Trophoblast cell (in vitro differentiated cells and primary cell): ENCODE data around the gene AKAP8.

ENCODE experiments used
- DNase-seq, 2 donors: peaks; one replicate each; pipeline ENCODE4 v3.0.0-alpha.2; 2016
- H2AFZ ChIP-seq: 2 replicates; pipeline ENCODE4 v1.6.1; 2013; ENCODE audit warnings: low read length, moderate library complexity, mild to moderate bottlenecking; ENCODE audit not compliant: insufficient read depth, poor library complexity
- H2AK5ac ChIP-seq: 2 replicates; pipeline ENCODE4 v1.6.1; 2013; ENCODE audit warnings: mild to moderate bottlenecking, low read length
- H2BK120ac ChIP-seq: 2 replicates; pipeline ENCODE4 v1.6.1; 2013; ENCODE audit warnings: low read length, mild to moderate bottlenecking, moderate library complexity; ENCODE audit not compliant: insufficient read depth, poor library complexity
- H2BK12ac ChIP-seq: 2 replicates; pipeline ENCODE4 v1.6.1; 2013; ENCODE audit warnings: mild to moderate bottlenecking, low read length, moderate library complexity
- H2BK5ac ChIP-seq: 2 replicates; pipeline ENCODE4 v1.6.1; 2013; ENCODE audit warnings: low read length, low read depth, moderate library complexity, mild to moderate bottlenecking; ENCODE audit not compliant: poor library complexity
- H3K14ac ChIP-seq: 2 replicates; pipeline ENCODE4 v1.6.1; 2013; ENCODE audit warnings: mild to moderate bottlenecking, low read length
- H3K18ac ChIP-seq: 2 replicates; pipeline ENCODE4 v1.6.1; 2013; ENCODE audit warnings: mild to moderate bottlenecking, low read length
- H3K23ac ChIP-seq: 2 replicates; pipeline ENCODE4 v1.6.1; 2013; ENCODE audit warnings: low read length
- H3K27ac ChIP-seq: 2 replicates; pipeline ENCODE4 v1.5.1; 2013; ENCODE audit warnings: low read depth, mild to moderate bottlenecking, inconsistent platforms, low read length, moderate library complexity
- H3K27me3 ChIP-seq: 2 replicates; pipeline ENCODE4 v1.6.1; 2013; ENCODE audit warnings: inconsistent platforms, mild to moderate bottlenecking, low read length, moderate library complexity; ENCODE audit not compliant: insufficient read depth
- H3K36me3 ChIP-seq, 2 experiments: 1 replicate in 1 of 2; 2 replicates in 1 of 2; pipeline ENCODE4 v1.6.1; 2013; ENCODE audit warnings: low read length in 2 of 2, mild to moderate bottlenecking in 2 of 2, moderate library complexity in 1 of 2; ENCODE audit not compliant: insufficient read depth in 2 of 2, control insufficient read depth in 1 of 2
- H3K4ac ChIP-seq: 2 replicates; pipeline ENCODE4 v1.6.1; 2013; ENCODE audit warnings: low read depth, mild to moderate bottlenecking, low read length, moderate library complexity
- H3K4me1 ChIP-seq, 2 experiments: 1 replicate in 1 of 2; 2 replicates in 1 of 2; pipeline ENCODE4 v1.6.1; 2013; ENCODE audit warnings: low read length in 2 of 2, mild to moderate bottlenecking in 2 of 2, moderate library complexity in 1 of 2; ENCODE audit not compliant: insufficient read depth in 2 of 2, control insufficient read depth in 1 of 2
- H3K4me2 ChIP-seq: 2 replicates; pipeline ENCODE4 v1.6.1; 2013; ENCODE audit warnings: inconsistent platforms, mild to moderate bottlenecking, low read length, moderate library complexity
- H3K4me3 ChIP-seq: 2 replicates; pipeline ENCODE4 v1.5.1; 2013; ENCODE audit warnings: mild to moderate bottlenecking, low read depth, low read length, inconsistent platforms
- H3K79me1 ChIP-seq: one replicate; pipeline ENCODE4 v1.6.1; 2013; ENCODE audit warnings: low read length
- H3K79me2 ChIP-seq: 2 replicates; pipeline ENCODE4 v1.6.1; 2013; ENCODE audit warnings: low read length, mild to moderate bottlenecking; ENCODE audit not compliant: control insufficient read depth, insufficient read depth, poor library complexity
- H3K9ac ChIP-seq: 2 replicates; pipeline ENCODE4 v1.6.1; 2013; ENCODE audit warnings: mild to moderate bottlenecking, low read length
- H3K9me3 ChIP-seq: 2 replicates; pipeline ENCODE4 v1.6.1; 2013; ENCODE audit warnings: low read depth, mild to moderate bottlenecking, control low read depth, inconsistent platforms, low read length; ENCODE audit not compliant: insufficient read depth
- H4K12ac ChIP-seq: 2 replicates; pipeline ENCODE4 v1.6.1; 2013; ENCODE audit warnings: low read depth, mild to moderate bottlenecking, low read length, moderate library complexity
- H4K8ac ChIP-seq: 2 replicates; pipeline ENCODE4 v1.6.1; 2013; ENCODE audit warnings: low read depth, mild to moderate bottlenecking, low read length, moderate library complexity
- H4K91ac ChIP-seq: one replicate; pipeline ENCODE4 v1.6.1; 2013; ENCODE audit warnings: low read depth, mild to moderate bottlenecking, low read length, moderate library complexity
- WGBS: extraction: QIAGEN DNeasy Blood & Tissue Kit; methylation state at CpG from one replicate; pipeline ENCODE4 v1.1.7; 2013; ENCODE audit warnings: missing lambda C conversion rate; ENCODE audit not compliant: insufficient read length, insufficient coverage; ENCODE audit errors: extremely low coverage; 5-methylcytosine and 5-hydroxymethylcytosine counted together

AKAP8 gene

GRCh38 chr19:15399234-15399515, 19.6 kb upstream of the AKAP8 start:
- peaks cover 80 to 83% of the 10 kb centered on the region in 2 experiments for H3K36me3 ChIP-seq
- H3K4ac ChIP-seq = no peak overlapping the region
- no peak for DNase-seq
- no peak overlapping the region for H4K91ac ChIP-seq
- no CpG with 5 or more reads among the region's 8 CpGs for WGBS
- H3K14ac ChIP-seq = no peak overlapping the region
- no peak overlapping the region for H4K8ac ChIP-seq
- no peaks in the 10 kb centered on the region for H3K9me3 ChIP-seq
- no peak overlapping the region for H3K23ac ChIP-seq
- H3K4me2 ChIP-seq = no peak overlapping the region
- no peaks in the 10 kb centered on the region for H3K4me1 ChIP-seq
- no peak overlapping the region for H3K27ac ChIP-seq
- H3K27me3 ChIP-seq = no peaks in the 10 kb centered on the region
- no peak overlapping the region for H3K18ac ChIP-seq
- H2BK120ac ChIP-seq = no peak overlapping the region
- no peak overlapping the region for H3K9ac ChIP-seq
- no peak overlapping the region for H2BK5ac ChIP-seq
- H3K79me1 ChIP-seq = no peaks in the 10 kb centered on the region
- H3K4me3 ChIP-seq = no peak overlapping the region
- H2AK5ac ChIP-seq = no peak overlapping the region
- H4K12ac ChIP-seq = no peak overlapping the region
- H3K79me2 ChIP-seq = no peaks in the 10 kb centered on the region
- no peak overlapping the region for H2BK12ac ChIP-seq
- H2AFZ ChIP-seq = no peak overlapping the region

DNA sequence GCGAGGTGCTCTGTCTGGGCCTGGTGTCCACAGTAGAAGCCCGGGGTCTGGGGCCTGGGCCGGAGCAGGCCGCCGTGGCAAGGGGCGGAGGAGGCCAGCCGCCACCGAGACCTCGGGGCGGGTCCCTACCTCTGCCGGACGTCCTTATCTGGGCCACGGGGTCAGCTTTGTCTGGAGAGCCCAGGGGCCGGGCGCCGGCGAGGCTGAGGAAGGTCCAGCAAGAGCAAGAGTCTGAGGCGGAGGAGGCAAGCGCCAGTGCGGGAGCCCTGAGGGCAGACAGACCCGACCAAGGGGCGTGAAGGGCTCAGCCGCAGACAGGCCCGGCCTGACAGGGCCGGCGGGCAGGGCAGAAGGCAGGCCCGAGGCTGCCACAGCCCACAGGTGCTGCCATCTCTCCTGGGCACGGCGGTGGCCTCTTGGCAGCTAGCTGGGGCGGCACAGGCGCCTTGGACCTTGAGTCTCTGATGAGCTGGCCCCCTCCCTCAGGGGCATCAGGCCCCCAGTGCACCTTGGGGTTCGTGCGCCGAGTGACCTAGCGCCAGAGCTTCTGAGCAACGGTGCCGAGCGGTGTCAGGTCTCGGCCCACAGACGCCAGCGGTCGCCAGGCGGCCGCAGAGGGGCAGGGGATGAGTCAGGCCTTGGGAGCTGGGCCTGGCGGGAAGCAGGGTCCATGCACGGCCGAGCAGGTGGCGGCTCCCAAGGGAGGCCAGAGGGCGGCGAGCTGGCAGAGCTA, 19.1 kb upstream of the AKAP8 start:
- no peak overlapping the region for H4K12ac ChIP-seq
- no peaks in the 10 kb centered on the region for H3K4me1 ChIP-seq
- H3K9me3 ChIP-seq = no peaks in the 10 kb centered on the region
- no peak overlapping the region for H3K4ac ChIP-seq
- H3K23ac ChIP-seq = no peak overlapping the region
- H3K9ac ChIP-seq = no peak overlapping the region
- no peak overlapping the region for H2AK5ac ChIP-seq
- no peak overlapping the region for H2AFZ ChIP-seq
- H3K27me3 ChIP-seq = no peaks in the 10 kb centered on the region
- H3K36me3 ChIP-seq = peaks cover 76 to 78% of the 10 kb centered on the region in 2 experiments
- H4K91ac ChIP-seq = no peak overlapping the region
- no peak overlapping the region for H2BK120ac ChIP-seq
- no peak overlapping the region for H3K14ac ChIP-seq
- no peak overlapping the region for H3K4me2 ChIP-seq
- no peaks in the 10 kb centered on the region for H3K79me2 ChIP-seq
- H3K79me1 ChIP-seq = no peaks in the 10 kb centered on the region
- H3K18ac ChIP-seq = no peak overlapping the region
- DNase-seq = no peak
- no peak overlapping the region for H4K8ac ChIP-seq
- H2BK5ac ChIP-seq = no peak overlapping the region
- no peak overlapping the region for H3K27ac ChIP-seq
- no CpG with 5 or more reads among the region's 50 CpGs for WGBS
- H2BK12ac ChIP-seq = no peak overlapping the region
- H3K4me3 ChIP-seq = no peak overlapping the region

GRCh38 chr19:15397782-15398181, 18.2 kb upstream of the AKAP8 start:
- no peak overlapping the region for H4K12ac ChIP-seq
- DNase-seq = no peak
- no peak overlapping the region for H2BK12ac ChIP-seq
- no peak overlapping the region for H3K9ac ChIP-seq
- H3K27me3 ChIP-seq = no peaks in the 10 kb centered on the region
- no peaks in the 10 kb centered on the region for H3K79me1 ChIP-seq
- no peak overlapping the region for H2BK120ac ChIP-seq
- no peak overlapping the region for H3K4me2 ChIP-seq
- peaks cover 67 to 73% of the 10 kb centered on the region in 2 experiments for H3K36me3 ChIP-seq
- no peak overlapping the region for H3K4me3 ChIP-seq
- no peaks in the 10 kb centered on the region for H3K4me1 ChIP-seq
- H3K79me2 ChIP-seq = no peaks in the 10 kb centered on the region
- no peak overlapping the region for H3K14ac ChIP-seq
- H4K91ac ChIP-seq = no peak overlapping the region
- H3K9me3 ChIP-seq = no peaks in the 10 kb centered on the region
- H2BK5ac ChIP-seq = no peak overlapping the region
- no peak overlapping the region for H3K18ac ChIP-seq
- no peak overlapping the region for H3K4ac ChIP-seq
- H2AFZ ChIP-seq = no peak overlapping the region
- WGBS = no CpG with 5 or more reads among the region's 11 CpGs
- no peak overlapping the region for H3K23ac ChIP-seq
- H2AK5ac ChIP-seq = no peak overlapping the region
- H3K27ac ChIP-seq = no peak overlapping the region
- H4K8ac ChIP-seq = no peak overlapping the region

DNA sequence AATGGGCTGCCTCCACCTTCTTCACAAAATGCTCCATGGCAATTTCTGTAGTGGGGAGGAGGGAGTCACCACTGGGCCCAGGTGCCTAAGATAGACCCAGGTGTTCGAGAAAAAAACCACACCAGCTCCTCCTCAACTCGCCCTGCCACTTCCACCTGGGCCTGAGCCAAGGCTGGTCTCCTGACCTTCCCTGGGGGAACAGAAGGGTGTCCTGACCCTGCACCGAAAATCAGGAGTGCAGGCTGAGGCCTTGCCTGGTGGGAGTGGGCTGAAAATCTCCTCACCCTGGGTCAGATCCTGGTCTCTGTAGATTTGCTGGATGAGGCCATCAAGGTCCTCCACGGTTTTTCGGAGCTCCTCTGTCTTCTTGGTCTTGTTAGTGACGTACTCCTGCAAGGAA, 17.6 kb upstream of the AKAP8 start:
- Histone ChIP-seq H2BK5ac (no peak overlapping the region), H4K8ac (no peak overlapping the region), H3K79me1 (no peaks in the 10 kb centered on the region), H3K36me3 (peaks cover 65 to 68% of the 10 kb centered on the region in 2 experiments), H2AFZ (no peak overlapping the region), H3K27ac (no peak overlapping the region), H3K4ac (no peak overlapping the region), H3K14ac (no peak overlapping the region), H3K4me2 (no peak overlapping the region), H3K4me3 (no peak overlapping the region), H2AK5ac (no peak overlapping the region), H4K12ac (no peak overlapping the region), H3K79me2 (no peaks in the 10 kb centered on the region), H2BK12ac (no peak overlapping the region), H3K23ac (no peak overlapping the region), H3K9me3 (no peaks in the 10 kb centered on the region), H2BK120ac (no peak overlapping the region), H4K91ac (no peak overlapping the region), H3K18ac (no peak overlapping the region), H3K9ac (no peak overlapping the region), H3K27me3 (no peaks in the 10 kb centered on the region), H3K4me1 (no peaks in the 10 kb centered on the region)
- DNase-seq = no peak
- no CpG with 5 or more reads among the region's 6 CpGs for WGBS
